RPMI7951 (cell line): ENCODE results near the gene FLII. TPM values are rescaled to one million over a fixed set of nuclear protein-coding genes. Genes with fewer than 3 reads are reported as not detected.
A peak's percentile ranks its signal among the peaks of the same experiment; 100 is the strongest.
"Not testable (repeated sequence)": the region's sequence is repeated elsewhere in the genome, so short reads cannot be mapped to it uniquely, and the experiment has no call there.

Experiments used
- DNase-seq: peaks from one replicate; pipeline ENCODE4 v3.0.0-alpha.2; 2012; ENCODE audit warnings: low read depth
- total RNA-seq: library from RNA; depleted of rRNA; stranded (reverse); fragments of >200 nt; shearing (Covaris generic); gene quantifications from 2 replicates; pipeline ENCODE4 v1.2.3, GENCODE V29; 2014; rRNA removed

Gene FLII
- 130 and 143 TPM in 2 replicates for total RNA-seq

DNA sequence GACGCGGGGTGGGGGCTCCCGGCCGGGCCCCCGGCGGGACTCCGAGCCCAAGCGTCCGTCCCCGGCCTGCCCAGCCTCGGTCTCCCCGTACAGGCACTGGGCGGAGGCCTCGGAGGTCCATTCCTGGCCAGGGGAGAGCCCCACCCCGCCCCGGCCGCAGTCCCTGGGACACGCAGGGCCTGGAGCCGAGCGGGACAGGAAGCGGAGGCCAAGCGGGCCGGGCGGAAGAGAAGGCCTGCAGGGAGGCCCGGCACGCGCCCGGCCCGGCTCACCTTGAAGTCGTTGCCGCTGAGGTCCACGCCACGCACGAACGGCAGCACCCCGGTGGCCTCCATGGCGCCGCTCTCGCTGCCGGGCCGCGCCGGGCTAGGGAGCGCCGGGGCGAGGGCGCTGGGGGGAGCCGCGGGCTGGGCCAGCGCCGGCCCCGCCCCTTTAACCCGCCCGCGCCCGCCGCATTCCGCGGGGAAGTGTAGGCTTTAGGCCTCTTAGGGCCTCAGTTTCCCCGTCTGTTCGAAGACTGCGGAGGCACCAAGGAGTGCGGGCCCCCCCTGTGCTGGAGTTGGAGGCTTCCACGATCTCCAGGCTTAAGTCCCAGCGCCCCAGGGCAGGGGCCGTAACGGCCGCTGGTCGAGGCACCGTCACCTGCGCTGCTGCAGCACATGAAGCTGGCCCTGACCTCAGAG, at the start of gene FLII:
Gene FLII (minus strand): TSS at position 383 of the 683 bp plus-strand sequence. CDS start 48 bp downstream, at position 335.
- no peak for DNase-seq

DNA sequence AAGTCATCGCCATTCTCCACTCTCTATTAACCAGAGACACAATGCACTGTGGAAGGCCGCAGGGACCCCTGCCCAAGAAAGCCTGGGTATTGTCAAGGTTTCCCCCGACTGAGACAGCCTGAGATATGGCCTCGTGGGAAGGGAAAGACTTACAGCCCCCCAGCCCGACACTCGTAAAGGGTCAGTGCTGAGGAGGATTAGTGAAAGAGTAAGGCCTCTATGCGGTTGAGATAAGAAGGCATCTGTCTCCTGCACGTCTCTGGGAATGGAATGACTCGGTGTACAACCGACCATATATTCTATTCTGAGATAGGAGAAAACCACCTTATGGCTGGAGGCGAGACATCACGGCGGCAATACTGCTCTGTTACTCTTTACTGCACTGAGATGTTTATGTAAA, 44.7 kb upstream of the FLII start:
- DNase-seq = not testable (repeated sequence)

DNA sequence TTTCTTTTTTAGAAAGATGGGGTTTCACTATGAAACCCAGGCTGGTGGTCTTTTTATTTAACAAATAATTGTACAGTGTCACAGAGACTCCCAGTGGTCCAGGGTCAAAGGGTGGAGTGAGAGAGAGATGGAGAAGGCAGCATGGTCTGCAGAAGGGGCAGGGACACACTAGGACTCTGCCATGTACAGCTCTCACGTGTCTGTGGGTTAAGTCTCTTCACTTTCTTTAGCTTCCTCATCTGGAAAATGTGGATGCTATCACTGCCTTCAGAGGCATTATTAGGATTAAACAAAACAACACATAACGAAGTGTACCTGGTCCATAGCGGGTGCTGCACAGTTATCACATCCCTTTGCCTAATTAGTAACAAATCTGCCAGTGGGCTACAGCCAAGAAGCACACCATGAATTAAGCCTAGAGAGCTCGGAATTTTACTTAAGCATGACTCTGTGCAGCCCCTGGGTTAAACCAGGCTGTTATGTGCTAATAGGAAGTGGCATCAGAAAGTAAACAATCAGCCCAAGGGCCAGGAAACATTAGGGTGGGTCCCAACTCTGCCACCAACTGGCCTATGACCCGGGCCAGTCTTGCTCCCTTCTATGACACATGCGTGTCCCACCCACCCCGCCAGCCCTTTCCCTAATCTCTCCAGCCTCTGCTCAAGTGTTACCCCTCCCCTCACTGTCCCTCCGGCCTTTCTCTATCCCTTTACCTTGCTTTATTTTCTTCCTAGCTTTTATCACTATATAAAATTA, 42.4 kb upstream of the FLII start:
- DNase-seq = no peak

DNA sequence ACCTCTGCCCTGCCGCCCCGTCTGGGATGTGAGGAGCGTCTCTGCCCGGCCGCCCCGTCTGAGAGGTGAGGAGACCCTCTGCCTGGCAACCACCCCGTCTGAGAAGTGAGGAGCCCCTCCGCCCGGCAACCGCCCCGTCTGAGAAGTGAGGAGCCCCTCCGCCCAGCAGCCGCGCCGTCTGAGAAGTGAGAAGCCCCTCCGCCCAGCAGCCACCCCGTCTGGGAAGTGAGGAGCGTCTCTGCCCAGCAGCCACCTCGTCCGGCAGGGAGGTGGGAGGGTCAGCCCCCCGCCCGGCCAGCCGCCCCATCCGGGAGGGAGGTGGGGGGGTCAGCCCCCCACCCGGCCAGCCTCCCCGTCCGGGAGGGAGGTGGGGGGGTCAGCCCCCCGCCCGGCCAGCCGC, 39.5 kb upstream of the FLII start:
- DNase-seq = not testable (repeated sequence)

- DNase-seq = no peak
Measured at GRCh38 chr17:18291718-18292540, 33.4 kb upstream of the FLII start.

DNA sequence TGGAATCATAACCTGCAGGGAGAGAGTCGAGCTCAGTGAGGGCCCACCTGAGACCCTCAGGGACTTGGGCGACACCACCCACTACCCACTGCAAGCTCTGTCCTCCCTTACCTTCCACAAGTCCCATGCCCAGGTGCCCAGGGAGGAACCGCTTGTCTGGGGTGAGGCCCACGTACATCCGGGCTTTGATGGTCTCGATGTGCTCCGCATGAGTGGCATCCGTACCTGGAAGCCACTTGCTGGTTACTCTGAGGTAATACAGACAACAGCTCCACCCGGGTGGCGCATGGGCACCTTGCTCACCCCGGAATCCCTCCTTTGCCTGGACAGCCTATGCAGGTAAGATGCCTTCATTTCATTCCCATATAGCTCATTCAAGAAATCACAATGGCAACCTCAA, 26.8 kb upstream of the FLII start:
- DNase-seq = no peak

DNA sequence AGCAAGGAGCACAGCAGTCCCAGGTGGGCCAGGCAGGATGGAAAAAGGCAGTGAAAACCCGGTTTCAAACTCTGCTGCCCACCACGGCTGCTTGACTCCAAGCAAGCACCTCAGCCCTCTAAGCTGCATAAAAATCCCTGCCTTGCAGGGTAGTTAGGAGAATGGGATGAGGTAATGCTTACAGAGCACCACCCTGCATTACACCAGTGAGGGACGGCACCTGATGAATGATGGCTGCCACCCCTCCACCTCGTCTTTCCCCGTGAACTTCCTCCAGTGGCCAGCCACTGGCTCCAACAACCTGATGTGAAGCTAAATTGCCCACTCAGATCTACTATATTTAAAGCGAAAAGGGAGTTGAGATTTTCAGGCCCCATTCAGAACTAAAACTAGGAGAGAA, 23.2 kb upstream of the FLII start:
- no peak for DNase-seq

GRCh38 chr17:18280766-18281371, 22.3 kb upstream of the FLII start:
- DNase-seq = no peak

DNA sequence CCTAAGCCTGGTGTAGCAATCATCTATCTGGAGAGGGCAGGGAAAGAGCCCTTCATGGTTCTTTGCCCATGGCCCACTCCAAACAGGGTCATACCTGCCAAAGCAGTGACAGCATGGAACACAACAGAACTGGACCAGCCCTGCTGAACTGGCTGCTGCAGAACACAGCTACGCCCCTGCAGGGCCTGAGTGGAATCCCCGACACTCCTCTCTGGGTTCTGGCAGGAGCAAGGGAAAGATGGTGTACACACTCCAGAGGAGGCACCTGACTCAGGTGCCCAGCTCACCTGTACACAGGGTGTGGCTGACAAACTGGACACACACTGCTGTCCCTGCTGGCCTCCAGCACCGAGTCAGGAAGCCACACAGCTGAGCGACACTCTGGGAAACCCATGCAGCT, 21.7 kb upstream of the FLII start:
- DNase-seq = no peak

GRCh38 chr17:18278867-18279266, 20.3 kb upstream of the FLII start:
- no peak for DNase-seq

DNA sequence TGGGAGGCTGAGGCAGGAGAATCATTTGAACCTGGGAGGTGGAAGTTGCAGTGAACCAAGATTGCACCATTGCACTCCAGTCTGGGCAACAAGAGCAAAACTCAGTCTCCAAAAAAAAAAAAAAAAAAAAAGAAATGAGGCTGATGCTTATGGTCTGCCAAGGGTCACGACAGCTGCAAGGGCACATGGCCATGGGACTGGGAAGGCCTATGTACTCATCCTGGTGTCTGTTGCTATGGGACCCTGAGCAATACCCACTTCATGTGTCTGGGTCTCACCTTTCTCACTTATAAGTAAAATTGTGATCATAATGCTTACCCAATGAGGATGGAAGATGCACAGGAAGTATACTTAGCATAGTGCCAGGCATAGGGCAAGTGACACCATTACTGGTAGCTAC, 18.5 kb upstream of the FLII start:
- DNase-seq = no peak

DNA sequence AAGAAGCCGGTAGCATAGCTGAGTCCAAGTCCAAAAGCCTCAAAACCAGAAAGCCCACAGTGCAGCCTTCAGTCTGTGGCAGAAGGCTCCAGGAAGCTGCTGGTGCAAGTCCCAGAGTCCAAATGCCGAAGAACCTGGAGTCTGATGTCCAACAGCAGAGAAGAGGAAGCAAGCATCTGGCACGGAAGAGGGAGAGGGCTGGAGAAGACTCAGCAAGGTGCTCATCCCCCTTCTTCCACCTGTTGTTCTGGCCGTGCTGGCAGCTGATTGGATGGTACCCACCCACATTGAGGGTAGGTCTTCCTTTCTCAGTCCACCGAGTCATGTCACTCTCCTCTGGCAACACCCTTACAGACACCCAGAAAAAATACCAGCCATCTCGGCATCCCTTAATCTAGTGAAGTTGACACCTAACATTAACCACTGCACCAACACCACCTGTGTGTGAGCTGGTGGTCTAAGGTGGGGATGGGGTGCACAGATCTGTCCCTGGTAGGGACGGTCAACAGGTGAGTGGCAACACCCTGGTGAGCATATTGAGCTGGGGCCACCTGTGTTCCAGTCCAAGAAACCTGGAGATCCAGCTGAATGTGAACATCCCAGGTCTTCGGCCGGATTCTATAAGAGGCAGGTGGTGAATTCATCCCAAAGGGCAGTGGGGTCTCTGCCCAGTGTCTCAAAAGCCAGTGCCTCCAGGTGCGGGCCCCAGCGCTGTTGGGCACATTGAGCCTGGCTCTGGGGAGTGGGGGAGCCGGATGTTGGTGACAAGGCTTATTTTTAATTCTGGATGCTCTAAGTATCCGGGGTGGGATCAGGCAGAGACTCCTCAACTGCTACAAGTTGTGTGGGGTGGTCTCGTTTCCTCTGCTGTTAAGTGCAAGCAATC, 11.8 kb upstream of the FLII start:
- DNase-seq = no peak

- no peak for DNase-seq
Measured at GRCh38 chr17:18267927-18268711, 9.6 kb upstream of the FLII start.

GRCh38 chr17:18267366-18267765, 8.8 kb upstream of the FLII start:
- no peak for DNase-seq

GRCh38 chr17:18263885-18264682, 5.5 kb upstream of the FLII start:
- no peak for DNase-seq

DNA sequence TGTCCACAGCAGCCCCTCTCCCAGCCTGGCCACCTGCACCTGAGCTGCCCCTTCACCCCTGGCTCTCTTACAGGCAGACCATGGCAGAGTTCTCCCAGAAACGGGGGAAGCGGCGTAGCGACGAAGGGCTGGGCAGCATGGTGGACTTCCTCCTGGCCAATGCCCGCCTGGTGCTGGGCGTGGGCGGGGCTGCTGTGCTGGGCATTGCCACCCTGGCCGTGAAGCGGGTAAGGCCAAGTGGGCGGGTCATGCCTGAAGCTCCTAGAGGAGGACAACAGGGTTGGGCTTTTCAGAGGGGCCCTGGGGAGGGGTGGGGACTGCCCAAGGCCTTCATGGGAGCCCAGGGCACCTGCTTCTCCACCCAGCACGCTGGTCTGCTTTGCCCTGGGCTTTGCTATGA, 4.1 kb upstream of the FLII start:
- DNase-seq = no peak

- no peak for DNase-seq
Measured at GRCh38 chr17:18262111-18262510, 3.6 kb upstream of the FLII start.

DNA sequence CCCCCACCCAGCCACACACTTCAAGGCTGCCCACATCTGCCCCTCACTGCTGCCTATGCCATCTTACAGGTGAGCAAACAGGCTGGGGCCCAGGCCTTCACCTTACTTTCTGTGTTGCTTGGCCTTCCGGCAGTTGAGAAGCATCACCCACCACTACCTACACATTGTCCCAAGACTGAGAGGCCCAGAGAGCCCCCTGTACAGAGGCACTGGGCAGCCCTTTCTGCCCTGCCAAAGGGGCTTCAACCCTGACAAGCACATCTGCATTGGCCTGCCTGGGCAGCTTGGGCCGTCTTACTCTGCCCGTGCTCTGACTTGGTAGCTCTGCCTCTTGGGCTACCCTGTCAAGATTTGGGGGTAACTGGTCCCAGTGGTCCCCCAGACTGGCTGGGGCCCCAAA, 3.1 kb upstream of the FLII start:
- DNase-seq = no peak

- peak; percentile 51 for DNase-seq
Measured at GRCh38 chr17:18261146-18261515, 2.6 kb upstream of the FLII start.
